ENCODE data around the gene KIAA0232.
A peak's percentile ranks its signal among the peaks of the same experiment; 100 is the strongest.
"Not testable (repeated sequence)": the region's sequence is repeated elsewhere in the genome, so short reads cannot be mapped to it uniquely, and the experiment has no call there.

The KIAA0232 gene

DNA sequence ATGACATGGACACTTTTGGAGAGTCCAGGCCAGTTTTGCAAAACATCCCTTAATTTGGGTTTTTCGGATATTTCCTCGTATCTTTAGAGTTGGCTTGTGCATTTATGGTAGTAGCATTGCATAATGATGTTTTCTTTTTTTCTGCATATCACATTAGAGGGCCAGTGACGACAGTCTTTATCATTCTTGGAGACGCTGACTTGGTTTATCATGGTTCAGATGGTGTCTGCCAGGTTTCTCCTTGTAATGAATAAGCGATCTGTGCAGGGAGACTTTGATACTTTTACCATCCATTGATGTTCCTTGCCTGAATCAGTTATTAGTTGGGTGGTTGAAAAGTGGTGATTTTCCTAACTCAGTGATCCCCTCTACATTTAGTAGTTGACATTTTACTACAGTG, 46.6 kb downstream of the KIAA0232 start:
- H3K4me3 ChIP-seq (ENCODE audit: extremely low read depth, insufficient read depth, low read length, poor library complexity, severe bottlenecking), result no peak overlapping the region
- H3K9me3 ChIP-seq (ENCODE audit: control insufficient read depth, low read length), result no peaks in the 10 kb centered on the region
- H3K36me3 ChIP-seq (ENCODE audit: control insufficient read depth, insufficient read depth, low read length), result peaks cover 77% of the 10 kb centered on the region
- WGBS, 2 experiments (ENCODE audit: insufficient coverage in 2 of 2), result no CpG with 5 or more reads among the region's 5 CpGs
- no peaks in the 10 kb centered on the region for H3K4me1 ChIP-seq (ENCODE audit: control insufficient read depth, insufficient read depth, low read length, poor library complexity, severe bottlenecking)
- H3K27ac ChIP-seq (ENCODE audit: low read depth, low read length, severe bottlenecking), result no peak overlapping the region

DNA sequence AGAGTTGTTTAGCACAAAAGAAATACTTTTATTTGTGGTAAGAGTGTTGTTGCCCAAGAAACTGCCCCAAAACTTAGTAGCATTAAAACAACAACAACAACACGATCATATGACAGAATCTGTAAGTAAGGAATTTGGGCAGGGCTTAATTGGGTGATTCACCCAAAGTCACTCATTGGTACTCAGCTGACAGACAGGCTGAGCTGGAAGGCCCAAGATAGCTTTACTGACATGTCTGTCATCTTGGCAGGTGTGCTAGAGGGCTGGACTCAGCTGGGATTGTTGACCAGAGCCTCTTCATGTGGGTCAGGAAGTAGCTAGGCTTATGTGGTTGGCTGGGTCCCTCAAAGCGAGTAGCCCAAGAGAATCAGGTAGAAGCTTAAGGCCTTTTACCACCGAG, 52.3 kb downstream of the KIAA0232 start:
- Histone ChIP-seq H3K36me3 (ENCODE audit: control insufficient read depth, insufficient read depth, low read length) (peaks cover 56% of the 10 kb centered on the region), H3K9me3 (ENCODE audit: control insufficient read depth, low read length) (peaks cover 6% of the 10 kb centered on the region), H3K27ac (ENCODE audit: low read depth, low read length, severe bottlenecking) (no peak overlapping the region), H3K4me1 (ENCODE audit: control insufficient read depth, insufficient read depth, low read length, poor library complexity, severe bottlenecking) (no peaks in the 10 kb centered on the region), H3K4me3 (ENCODE audit: extremely low read depth, insufficient read depth, low read length, poor library complexity, severe bottlenecking) (no peak overlapping the region)
- 92 to 100% methylated on average over 2 of the region's 3 CpGs for WGBS, 2 experiments (ENCODE audit: insufficient coverage in 2 of 2)

DNA sequence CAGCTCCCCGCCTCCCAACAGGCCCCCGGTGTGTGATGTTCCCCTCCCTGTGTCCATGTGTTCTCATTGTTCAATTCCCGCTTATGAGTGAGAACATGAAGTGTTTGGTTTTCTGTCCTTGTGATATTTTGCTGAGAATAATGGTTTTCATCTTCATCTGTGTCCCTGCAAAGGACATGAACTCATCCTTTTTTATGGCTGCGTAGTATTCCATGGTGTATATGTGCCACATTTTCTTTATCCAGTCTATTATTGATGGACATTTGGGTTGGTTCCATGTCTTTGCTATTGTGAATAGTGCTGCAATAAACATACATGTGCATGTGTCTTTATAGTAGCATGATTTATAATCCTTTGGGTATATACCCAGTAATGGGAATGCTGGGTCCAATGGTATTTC, 53.1 kb downstream of the KIAA0232 start:
- H3K9me3 ChIP-seq (ENCODE audit: control insufficient read depth, low read length); H3K4me3 ChIP-seq (ENCODE audit: extremely low read depth, insufficient read depth, low read length, poor library complexity, severe bottlenecking); H3K27ac ChIP-seq (ENCODE audit: low read depth, low read length, severe bottlenecking); H3K4me1 ChIP-seq (ENCODE audit: control insufficient read depth, insufficient read depth, low read length, poor library complexity, severe bottlenecking): not testable (repeated sequence)
- peaks cover 56% of the 10 kb centered on the region for H3K36me3 ChIP-seq (ENCODE audit: control insufficient read depth, insufficient read depth, low read length)
- WGBS, 2 experiments (ENCODE audit: insufficient coverage in 2 of 2), result 72% methylated on average over 2 of the region's 4 CpGs; no CpG with 5 or more reads in 1 of the 2 experiments

GRCh38 chr4:6837106-6837505, 54.6 kb downstream of the KIAA0232 start:
- H3K4me1 ChIP-seq (ENCODE audit: control insufficient read depth, insufficient read depth, low read length, poor library complexity, severe bottlenecking); H3K4me3 ChIP-seq (ENCODE audit: extremely low read depth, insufficient read depth, low read length, poor library complexity, severe bottlenecking); H3K9me3 ChIP-seq (ENCODE audit: control insufficient read depth, low read length); H3K27ac ChIP-seq (ENCODE audit: low read depth, low read length, severe bottlenecking): not testable (repeated sequence)
- 97 to 98% methylated on average over 29 to 31 of the region's 34 CpGs for WGBS, 2 experiments (ENCODE audit: insufficient coverage in 2 of 2)
- peaks cover 49% of the 10 kb centered on the region for H3K36me3 ChIP-seq (ENCODE audit: control insufficient read depth, insufficient read depth, low read length)

DNA sequence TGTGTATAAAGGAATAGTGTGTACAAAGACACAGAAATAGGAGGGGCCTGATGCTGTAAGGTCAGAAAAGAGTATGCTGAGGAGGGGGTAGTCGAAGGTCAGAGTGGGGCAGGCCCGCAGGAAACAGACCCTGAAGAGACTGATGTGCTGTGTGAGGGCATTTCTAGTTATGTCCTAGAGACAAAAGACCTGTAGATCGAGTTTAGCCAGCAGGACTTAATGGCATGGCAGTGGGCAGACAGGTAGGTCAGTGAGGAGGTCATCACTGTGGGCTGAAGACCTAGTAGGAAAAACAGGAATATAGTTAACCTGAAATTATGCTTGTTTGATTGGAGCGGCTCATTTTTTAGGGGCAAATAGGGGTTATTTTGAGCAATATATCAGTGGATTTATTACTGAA, 57.1 kb downstream of the KIAA0232 start:
- 84 to 85% methylated on average over 3 to 4 of the region's 4 CpGs for WGBS, 2 experiments (ENCODE audit: insufficient coverage in 2 of 2)
- peaks cover 40% of the 10 kb centered on the region for H3K36me3 ChIP-seq (ENCODE audit: control insufficient read depth, insufficient read depth, low read length)
- H3K4me3 ChIP-seq (ENCODE audit: extremely low read depth, insufficient read depth, low read length, poor library complexity, severe bottlenecking), result no peak overlapping the region

DNA sequence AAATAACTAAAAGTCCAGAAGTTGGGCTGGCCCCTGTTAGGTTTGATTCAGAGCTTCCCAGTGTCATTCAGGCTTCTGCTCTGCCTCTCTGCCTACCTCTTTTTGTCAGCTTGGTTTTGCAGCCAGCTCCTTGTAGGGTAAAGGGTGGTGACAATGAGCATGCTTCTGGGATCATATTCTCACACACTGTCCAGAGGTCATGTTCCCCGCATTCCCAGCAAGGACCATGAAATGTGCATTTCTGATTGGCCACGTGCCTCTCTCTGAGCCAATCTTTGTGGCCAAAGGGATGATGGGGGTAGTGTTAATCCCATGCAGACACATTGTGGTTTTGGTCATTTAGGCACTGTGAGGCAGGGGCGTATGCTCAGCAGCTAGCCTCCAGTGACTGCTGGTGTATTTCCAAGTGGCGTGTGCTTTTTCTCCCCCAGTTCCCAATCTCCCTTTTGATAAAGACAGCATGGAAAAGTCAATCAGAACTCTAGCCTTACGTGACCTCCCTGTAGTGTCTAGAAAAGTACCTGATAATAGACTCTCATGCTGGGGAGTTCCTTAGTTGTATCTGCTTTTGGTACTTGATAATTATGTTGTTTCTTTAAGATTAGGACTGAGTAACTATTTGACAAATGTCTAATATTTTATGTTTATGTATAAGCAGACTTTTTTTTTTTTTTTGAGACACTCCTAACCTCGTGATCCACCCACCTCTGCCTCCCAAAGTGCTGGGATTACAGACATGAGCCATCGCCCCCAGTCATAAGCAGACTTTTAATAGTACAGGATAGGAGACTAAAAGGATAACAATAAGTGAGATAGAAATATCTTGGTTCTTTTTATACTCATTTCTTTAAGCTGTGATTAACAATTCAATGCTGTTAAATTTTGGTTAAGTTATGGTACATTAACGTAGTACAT, 57.8 kb downstream of the KIAA0232 start:
- 78 to 93% methylated on average over 4 of the region's 8 CpGs for WGBS, 2 experiments (ENCODE audit: insufficient coverage in 2 of 2)
- H3K36me3 ChIP-seq (ENCODE audit: control insufficient read depth, insufficient read depth, low read length), result peaks cover 41% of the 10 kb centered on the region
- peak overlapping the region; percentile 29 for H3K27ac ChIP-seq (ENCODE audit: low read depth, low read length, severe bottlenecking)
- H3K4me3 ChIP-seq (ENCODE audit: extremely low read depth, insufficient read depth, low read length, poor library complexity, severe bottlenecking), result no peak overlapping the region
- peaks cover 1% of the 10 kb centered on the region for H3K9me3 ChIP-seq (ENCODE audit: control insufficient read depth, low read length)
- H3K4me1 ChIP-seq (ENCODE audit: control insufficient read depth, insufficient read depth, low read length, poor library complexity, severe bottlenecking), result no peaks in the 10 kb centered on the region

More for the DNA sequence above, 57.1 kb downstream of the KIAA0232 start:
- Histone ChIP-seq H3K9me3 (ENCODE audit: control insufficient read depth, low read length) (peaks cover 6% of the 10 kb centered on the region), H3K27ac (ENCODE audit: low read depth, low read length, severe bottlenecking) (peak overlapping the region; percentile 29), H3K4me1 (ENCODE audit: control insufficient read depth, insufficient read depth, low read length, poor library complexity, severe bottlenecking) (no peaks in the 10 kb centered on the region)

GRCh38 chr4:6845027-6845426, 62.5 kb downstream of the KIAA0232 start:
- WGBS, 2 experiments (ENCODE audit: insufficient coverage in 2 of 2), result 100% methylated on average over 1 of the region's 1 CpG
- Histone ChIP-seq H3K4me3 (ENCODE audit: extremely low read depth, insufficient read depth, low read length, poor library complexity, severe bottlenecking) (no peak overlapping the region), H3K36me3 (ENCODE audit: control insufficient read depth, insufficient read depth, low read length) (peaks cover 72% of the 10 kb centered on the region), H3K27ac (ENCODE audit: low read depth, low read length, severe bottlenecking) (no peak overlapping the region), H3K4me1 (ENCODE audit: control insufficient read depth, insufficient read depth, low read length, poor library complexity, severe bottlenecking) (no peaks in the 10 kb centered on the region), H3K9me3 (ENCODE audit: control insufficient read depth, low read length) (peaks cover 3% of the 10 kb centered on the region)

DNA sequence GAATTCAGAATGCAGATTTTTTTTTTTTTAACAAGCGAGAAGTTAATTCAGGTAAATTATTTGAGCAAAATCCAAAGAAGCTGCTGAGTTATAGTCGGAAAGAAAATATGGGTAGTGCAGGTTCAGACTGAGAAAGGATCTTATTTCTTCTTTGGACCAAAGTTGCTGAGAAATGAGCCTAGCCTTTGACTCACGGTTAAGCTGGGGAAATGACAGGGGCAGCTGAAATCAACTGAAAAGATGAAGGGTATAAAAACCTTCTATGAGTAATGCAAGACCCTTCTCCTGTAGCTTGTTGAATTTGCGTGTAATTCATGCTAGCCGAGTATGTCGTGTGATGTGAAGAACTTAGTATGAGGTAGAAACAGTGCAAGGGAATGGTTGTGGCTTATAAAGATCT, 63.0 kb downstream of the KIAA0232 start:
- Histone ChIP-seq H3K36me3 (ENCODE audit: control insufficient read depth, insufficient read depth, low read length) (peaks cover 71% of the 10 kb centered on the region), H3K4me1 (ENCODE audit: control insufficient read depth, insufficient read depth, low read length, poor library complexity, severe bottlenecking) (no peaks in the 10 kb centered on the region), H3K9me3 (ENCODE audit: control insufficient read depth, low read length) (peaks cover 5% of the 10 kb centered on the region), H3K4me3 (ENCODE audit: extremely low read depth, insufficient read depth, low read length, poor library complexity, severe bottlenecking) (no peak overlapping the region), H3K27ac (ENCODE audit: low read depth, low read length, severe bottlenecking) (no peak overlapping the region)
- WGBS, 2 experiments (ENCODE audit: insufficient coverage in 2 of 2), result 100% methylated on average over 3 to 6 of the region's 6 CpGs

DNA sequence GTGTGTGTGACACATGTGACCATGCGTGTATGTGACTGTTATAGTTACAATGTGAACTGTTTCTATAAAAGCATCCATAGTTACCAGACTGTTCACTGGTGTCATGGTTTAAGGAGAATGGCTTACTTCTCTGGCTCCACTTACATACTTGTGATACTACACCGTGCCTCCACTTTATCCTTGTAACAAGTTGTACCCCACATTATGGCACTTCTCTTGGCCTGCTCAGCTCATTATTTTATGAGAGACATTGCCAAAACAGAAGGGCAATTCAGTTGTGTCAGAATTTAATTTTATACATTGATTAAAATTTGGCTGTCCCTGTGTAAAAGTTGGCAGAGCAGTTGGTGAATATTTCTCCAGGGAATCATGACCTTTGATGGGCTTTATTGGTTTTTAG, 64.7 kb downstream of the KIAA0232 start:
- H3K27ac ChIP-seq (ENCODE audit: low read depth, low read length, severe bottlenecking), result no peak overlapping the region
- no peaks in the 10 kb centered on the region for H3K4me1 ChIP-seq (ENCODE audit: control insufficient read depth, insufficient read depth, low read length, poor library complexity, severe bottlenecking)
- H3K9me3 ChIP-seq (ENCODE audit: control insufficient read depth, low read length), result peaks cover 5% of the 10 kb centered on the region
- no peak overlapping the region for H3K4me3 ChIP-seq (ENCODE audit: extremely low read depth, insufficient read depth, low read length, poor library complexity, severe bottlenecking)
- 100% methylated on average over 1 of the region's 2 CpGs; no CpG with 5 or more reads in 1 of the 2 experiments for WGBS, 2 experiments (ENCODE audit: insufficient coverage in 2 of 2)
- H3K36me3 ChIP-seq (ENCODE audit: control insufficient read depth, insufficient read depth, low read length), result peaks cover 77% of the 10 kb centered on the region

- H3K27ac ChIP-seq (ENCODE audit: low read depth, low read length, severe bottlenecking), result no peak overlapping the region
- H3K4me1 ChIP-seq (ENCODE audit: control insufficient read depth, insufficient read depth, low read length, poor library complexity, severe bottlenecking), result no peaks in the 10 kb centered on the region
- WGBS, 2 experiments (ENCODE audit: insufficient coverage in 2 of 2), result 83 to 89% methylated on average over 3 of the region's 3 CpGs
- H3K9me3 ChIP-seq (ENCODE audit: control insufficient read depth, low read length), result peaks cover 5% of the 10 kb centered on the region
- H3K36me3 ChIP-seq (ENCODE audit: control insufficient read depth, insufficient read depth, low read length), result peaks cover 78% of the 10 kb centered on the region
- H3K4me3 ChIP-seq (ENCODE audit: extremely low read depth, insufficient read depth, low read length, poor library complexity, severe bottlenecking), result no peak overlapping the region
Measured at GRCh38 chr4:6848717-6849305, 66.3 kb downstream of the KIAA0232 start.

DNA sequence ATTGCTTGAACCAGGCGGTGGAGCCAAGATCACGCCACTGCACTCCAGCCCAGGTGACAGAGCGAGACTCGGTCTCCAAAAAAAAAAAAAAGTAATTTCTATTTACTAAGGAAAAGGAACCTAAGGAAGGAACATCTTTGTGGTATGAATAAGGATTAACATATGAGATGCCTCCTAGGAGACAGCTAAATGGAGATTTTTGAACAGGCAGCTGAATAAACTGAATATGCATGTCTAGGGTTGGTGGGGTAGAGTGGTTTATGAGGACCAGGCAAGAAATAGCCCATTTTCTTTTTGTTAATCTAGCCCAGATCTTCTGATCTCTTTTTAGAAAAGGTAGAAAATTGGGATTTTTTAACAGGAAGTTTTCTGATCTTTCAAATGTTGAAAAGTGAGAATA, 67.2 kb downstream of the KIAA0232 start:
- H3K4me1 ChIP-seq (ENCODE audit: control insufficient read depth, insufficient read depth, low read length, poor library complexity, severe bottlenecking), result no peaks in the 10 kb centered on the region
- no peak overlapping the region for H3K27ac ChIP-seq (ENCODE audit: low read depth, low read length, severe bottlenecking)
- H3K36me3 ChIP-seq (ENCODE audit: control insufficient read depth, insufficient read depth, low read length), result peaks cover 70% of the 10 kb centered on the region
- WGBS, 2 experiments (ENCODE audit: insufficient coverage in 2 of 2), result 100% methylated on average over 1 of the region's 4 CpGs
- no peak overlapping the region for H3K4me3 ChIP-seq (ENCODE audit: extremely low read depth, insufficient read depth, low read length, poor library complexity, severe bottlenecking)
- peaks cover 5% of the 10 kb centered on the region for H3K9me3 ChIP-seq (ENCODE audit: control insufficient read depth, low read length)

Measured in mesodermal cell (in vitro differentiated cells).